Endothelial cell of umbilical vein (primary cell): ENCODE measurements around the gene PDE7B. TPM values are rescaled to one million over a fixed set of nuclear protein-coding genes. Genes with fewer than 3 reads are reported as not detected.

Experiments used
- BruUV-seq: library from RNA; stranded (reverse); fragments of 400-500 nt; replicated peaks from 2 replicates; lab custom pipeline; 2021; lab: Mats Ljungman, UMichigan
- CTCF ChIA-PET: fragments of 300-600, 350-600 bp; sonication (Branson Sonifier 250); formaldehyde crosslinking; loops from one replicate; lab custom pipeline; 2021; ENCODE audit warnings: antibody characterized with exemption, inconsistent platforms; lab: Charles Lee
- POLR2A ChIA-PET: fragments of 300-600, 350-600 bp; sonication (Branson Sonifier 250); formaldehyde crosslinking; loops from one replicate; lab custom pipeline; 2021; ENCODE audit warnings: antibody characterized with exemption, inconsistent platforms; lab: Charles Lee
- DNase-seq: peaks from one replicate; pipeline ENCODE4 v3.0.0-alpha.2; 2011; ENCODE audit warnings: low read depth, low spot score
- FAIRE-seq: peaks from 2 replicates; lab custom pipeline; 2011; peaks lifted over from hg19 to GRCh38; lab: Jason Lieb, UNC
- H2AFZ ChIP-seq: 2 replicates; pipeline ENCODE4 v1.6.0; 2012; ENCODE audit warnings: low read depth, low read length, control low read depth, inconsistent platforms
- H3K27ac ChIP-seq: 2 replicates; pipeline ENCODE4 v1.5.1; 2011; ENCODE audit warnings: low read depth, mild to moderate bottlenecking, control low read depth, low read length, moderate library complexity; ENCODE audit not compliant: insufficient read depth
- H3K27me3 ChIP-seq, 2 experiments: 2 replicates each; pipeline versions ENCODE4 v1.6.0 to v1.6.1; 2011; ENCODE audit warnings: low read length in 2 of 2, mixed read lengths in 1 of 2; ENCODE audit not compliant: control insufficient read depth in 2 of 2, insufficient read depth in 2 of 2
- H3K36me3 ChIP-seq, 2 experiments: 2 replicates in 1 of 2; 3 replicates in 1 of 2; pipeline ENCODE4 v1.5.1; 2011; ENCODE audit warnings: low read length in 2 of 2, mild to moderate bottlenecking in 1 of 2, moderate library complexity in 1 of 2; ENCODE audit not compliant: control insufficient read depth in 2 of 2, insufficient read depth in 2 of 2; ENCODE audit errors: extremely low read depth in 1 of 2
- H3K4me1 ChIP-seq: 3 replicates; pipeline ENCODE4 v1.5.1; 2011; ENCODE audit warnings: mild to moderate bottlenecking, low read length; ENCODE audit not compliant: control insufficient read depth, insufficient read depth; ENCODE audit errors: extremely low read depth
- H3K4me2 ChIP-seq: 2 replicates; pipeline ENCODE4 v1.6.1; 2011; ENCODE audit warnings: low read length, control low read depth, mixed read lengths; ENCODE audit not compliant: insufficient read depth
- H3K4me3 ChIP-seq, 3 experiments: fragments of 200-600 bp in 1 of 3; sonication (generic), shearing (Covaris generic) in 1 of 3; replicated peaks in 1 of 3; 2 replicates each; pipeline ENCODE4 v1.5.1; 2011 to 2016; ENCODE audit warnings: control low read depth in 3 of 3, low read length in 3 of 3, mild to moderate bottlenecking in 2 of 3, inconsistent platforms in 1 of 3, low read depth in 1 of 3, moderate library complexity in 1 of 3; ENCODE audit not compliant: insufficient read depth in 1 of 3
- H3K79me2 ChIP-seq: 2 replicates; pipeline ENCODE4 v1.6.0; 2012; ENCODE audit warnings: low read length, inconsistent platforms; ENCODE audit not compliant: control insufficient read depth, insufficient read depth
- H3K9ac ChIP-seq: replicated peaks from 2 replicates; pipeline ENCODE3; 2011; ENCODE audit warnings: low read length, control low read depth; ENCODE audit not compliant: insufficient read depth; ENCODE audit errors: extremely low read depth
- H3K9me1 ChIP-seq: replicated peaks from 3 replicates; pipeline ENCODE4 v1.6.0; 2011; ENCODE audit warnings: mild to moderate bottlenecking, low read length; ENCODE audit not compliant: control insufficient read depth, insufficient read depth; ENCODE audit errors: extremely low read depth
- H3K9me3 ChIP-seq: replicated peaks from 2 replicates; pipeline ENCODE4 v1.5.1; 2012; ENCODE audit warnings: low read length, inconsistent platforms; ENCODE audit not compliant: control insufficient read depth, insufficient read depth
- H4K20me1 ChIP-seq: replicated peaks from 2 replicates; pipeline ENCODE3; 2011; ENCODE audit warnings: mild to moderate bottlenecking, low read length; ENCODE audit not compliant: control insufficient read depth, insufficient read depth; ENCODE audit errors: extremely low read depth
- EZH2 ChIP-seq: IDR thresholded peaks from 2 replicates; pipeline ENCODE4 v1.6.1; 2012; ENCODE audit warnings: borderline replicate concordance, low read depth, mild to moderate bottlenecking, moderate library complexity, low read length, inconsistent platforms; ENCODE audit not compliant: severe bottlenecking
- FOS ChIP-seq: IDR thresholded peaks from 2 replicates; pipeline ENCODE4 v1.6.1; 2011; ENCODE audit warnings: mild to moderate bottlenecking, low read length, moderate library complexity, borderline replicate concordance; ENCODE audit not compliant: insufficient read depth
- GATA2 ChIP-seq: IDR thresholded peaks from 2 replicates; pipeline ENCODE4 v1.7.0; 2011; ENCODE audit warnings: low read depth, mild to moderate bottlenecking, moderate library complexity, mixed read lengths, low read length; ENCODE audit not compliant: insufficient read length, insufficient read depth
- JUN ChIP-seq: IDR thresholded peaks from 2 replicates; pipeline ENCODE4 v1.6.1; 2011; ENCODE audit warnings: borderline replicate concordance, low read depth; ENCODE audit not compliant: insufficient read length, insufficient read depth
- MYC ChIP-seq: IDR thresholded peaks from one replicate; pipeline ENCODE4 v1.6.1; 2011; ENCODE audit warnings: mild to moderate bottlenecking, low read depth, low read length
- POLR2AphosphoS5 ChIP-seq: IDR thresholded peaks from 2 replicates; pipeline ENCODE4 v1.6.1; 2012; ENCODE audit warnings: low read depth, mild to moderate bottlenecking, control low read depth, low read length, moderate library complexity; ENCODE audit not compliant: insufficient read depth
- dilution Hi-C: fragments of 300-500 bp; cut with MboI; formaldehyde crosslinking; loops from one replicate; pipeline ENCODE4 v1.15.0; 2019; ENCODE audit warnings: low sequenced_read_pairs; ENCODE audit not compliant: extremely low pct_ligation_motif_present
- intact Hi-C: fragments of 100-400 bp; cut with micrococcal nuclease; formaldehyde crosslinking; loops from one replicate; pipeline ENCODE4 v1.10.0; 2022
- polyA plus RNA-seq, 4 experiments: library from polyadenylated mRNA; depleted of rRNA in 3 of 4; stranded (reverse) in 3 of 4; unstranded in 1 of 4; fragments of >200 nt; gene quantifications; 2 replicates each; pipeline versions ENCODE4 v1.2.1 to v1.2.3, GENCODE V29; 2011 to 2012; ENCODE audit warnings: missing spikeins in 1 of 4
- total RNA-seq: library from RNA; stranded (reverse); gene quantifications from 2 replicates; pipeline ENCODE4 v1.2.3, GENCODE V29; 2021
- TF ChIP-seq, protein P1 (sequence below), 2 donors: IDR thresholded peaks; 1 replicate in 1 of 2; 2 replicates in 1 of 2; pipeline ENCODE4 v1.5.1; 2011; ENCODE audit warnings: low read length in 2 of 2, mild to moderate bottlenecking in 2 of 2, moderate library complexity in 2 of 2, control low read depth in 1 of 2, inconsistent platforms in 1 of 2, low read depth in 1 of 2; ENCODE audit not compliant: insufficient read depth in 1 of 2; ENCODE audit errors: extremely low read depth in 1 of 2
- TF ChIP-seq, protein P2 (sequence below): IDR thresholded peaks from 2 replicates; pipeline ENCODE4 v1.6.1; 2011; ENCODE audit not compliant: insufficient read depth, insufficient read length

The PDE7B gene
- total and polyA plus RNA-seq, 2 donors (not counting 3 experiments of a cell fraction or from before 2014, with no cell fraction given): 20.6 to 25.1 TPM

DNA sequence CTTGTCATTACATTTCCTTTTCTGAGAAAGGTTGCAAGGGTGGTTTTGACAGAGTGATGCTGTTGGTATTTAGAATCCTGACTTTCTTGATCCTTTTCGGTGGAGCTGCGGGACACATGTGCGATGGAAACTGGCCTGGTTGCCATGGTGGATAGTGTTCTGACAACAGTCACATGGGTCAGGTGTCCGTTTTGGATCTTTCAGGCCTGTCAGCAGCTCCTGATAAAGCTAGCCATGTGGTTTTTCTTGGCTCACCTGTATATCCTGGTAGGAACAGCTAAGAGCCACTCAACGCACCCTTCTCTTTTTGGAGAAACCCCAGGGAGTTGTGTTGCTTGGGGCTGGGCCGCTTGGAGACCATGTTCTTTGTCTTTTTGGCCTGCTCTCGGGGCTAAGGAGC lies 221.2 kb downstream of the PDE7B start:
- dilution Hi-C loops: no loop called here
- CTCF ChIA-PET: interaction anchor here (1.0 kb wide), 1 partner anchor 41 kb away, joined by 3 read pairs; no protein-coding TSS in a partner anchor

More for the DNA sequence above, 221.2 kb downstream of the PDE7B start:
- Histone ChIP-seq H3K36me3 (peaks cover 0 to 7% of the 10 kb centered on the region in 2 experiments), H3K27me3 (no peaks in the 10 kb centered on the region), H2AFZ (no peak overlapping the region), H3K9me3 (no peaks in the 10 kb centered on the region), H3K27ac (no peak overlapping the region), H3K79me2 (peaks cover 38% of the 10 kb centered on the region), H3K4me3 (no peak overlapping the region), H3K9me1 (no peaks in the 10 kb centered on the region), H3K9ac (no peak overlapping the region), H3K4me1 (peaks cover 40% of the 10 kb centered on the region), H3K4me2 (no peak overlapping the region), H4K20me1 (no peaks in the 10 kb centered on the region)
- no TSS peak for BruUV-seq
- FAIRE-seq: no peak
- intact Hi-C loops: no loop called here
- TF ChIP-seq FOS: no peak
- TF ChIP-seq, protein P1, sequence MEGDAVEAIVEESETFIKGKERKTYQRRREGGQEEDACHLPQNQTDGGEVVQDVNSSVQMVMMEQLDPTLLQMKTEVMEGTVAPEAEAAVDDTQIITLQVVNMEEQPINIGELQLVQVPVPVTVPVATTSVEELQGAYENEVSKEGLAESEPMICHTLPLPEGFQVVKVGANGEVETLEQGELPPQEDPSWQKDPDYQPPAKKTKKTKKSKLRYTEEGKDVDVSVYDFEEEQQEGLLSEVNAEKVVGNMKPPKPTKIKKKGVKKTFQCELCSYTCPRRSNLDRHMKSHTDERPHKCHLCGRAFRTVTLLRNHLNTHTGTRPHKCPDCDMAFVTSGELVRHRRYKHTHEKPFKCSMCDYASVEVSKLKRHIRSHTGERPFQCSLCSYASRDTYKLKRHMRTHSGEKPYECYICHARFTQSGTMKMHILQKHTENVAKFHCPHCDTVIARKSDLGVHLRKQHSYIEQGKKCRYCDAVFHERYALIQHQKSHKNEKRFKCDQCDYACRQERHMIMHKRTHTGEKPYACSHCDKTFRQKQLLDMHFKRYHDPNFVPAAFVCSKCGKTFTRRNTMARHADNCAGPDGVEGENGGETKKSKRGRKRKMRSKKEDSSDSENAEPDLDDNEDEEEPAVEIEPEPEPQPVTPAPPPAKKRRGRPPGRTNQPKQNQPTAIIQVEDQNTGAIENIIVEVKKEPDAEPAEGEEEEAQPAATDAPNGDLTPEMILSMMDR (IDR thresholded peaks at IDR 0.05; ENCODE audit: extremely low read depth in 1 of 2, insufficient read depth in 1 of 2, low read depth in 1 of 2, low read length in 2 of 2): no peak
- TF ChIP-seq, protein P2, sequence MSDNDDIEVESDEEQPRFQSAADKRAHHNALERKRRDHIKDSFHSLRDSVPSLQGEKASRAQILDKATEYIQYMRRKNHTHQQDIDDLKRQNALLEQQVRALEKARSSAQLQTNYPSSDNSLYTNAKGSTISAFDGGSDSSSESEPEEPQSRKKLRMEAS: no peak
- no peak for TF ChIP-seq GATA2
- TF ChIP-seq POLR2AphosphoS5: no peak
- TF ChIP-seq MYC: no peak
- TF ChIP-seq JUN: no peak
- no peak for TF ChIP-seq EZH2
- POLR2A ChIA-PET: no interaction called here
- no peak for DNase-seq
